NCI-H1417 (cell line): ENCODE measurements around the gene RMND1.
"Not testable (repeated sequence)": the region's sequence is repeated elsewhere in the genome, so short reads cannot be mapped to it uniquely, and the experiment has no call there.

Experiments
- DNase-seq, 3 experiments: peaks; one replicate each; lab custom pipeline; 2025; lab: John Stamatoyannopoulos, UW

Gene RMND1

GRCh38 chr6:151452750-151453427 lies 963 bp upstream of the RMND1 start:
- peak in 2 of 3 experiments; percentile 57 to 75 for DNase-seq

- DNase-seq: no peak
These were observed 443 bp downstream of the RMND1 start for GRCh38 chr6:151451417-151451949.

- not testable (repeated sequence) for DNase-seq
These were observed 998 bp downstream of the RMND1 start for GRCh38 chr6:151450928-151451327.

GRCh38 chr6:151448623-151449022 lies 3.3 kb downstream of the RMND1 start:
- no peak for DNase-seq

- no peak for DNase-seq
These were observed 4.7 kb downstream of the RMND1 start for GRCh38 chr6:151447237-151447636.

GRCh38 chr6:151445482-151445881 lies 6.4 kb downstream of the RMND1 start:
- DNase-seq: no peak

- no peak for DNase-seq
These were observed 7.9 kb downstream of the RMND1 start for GRCh38 chr6:151443911-151444621.

GRCh38 chr6:151443454-151443853 lies 8.5 kb downstream of the RMND1 start:
- no peak for DNase-seq

- DNase-seq: peak in 2 of 3 experiments; percentile 33 to 75
These were observed 9.6 kb downstream of the RMND1 start for GRCh38 chr6:151442371-151442770.

- DNase-seq: no peak
These were observed 10.3 kb downstream of the RMND1 start for GRCh38 chr6:151441390-151442166.

- DNase-seq: no peak
These were observed 11.0 kb downstream of the RMND1 start for GRCh38 chr6:151440930-151441329.

- DNase-seq: no peak
These were observed 11.4 kb downstream of the RMND1 start for GRCh38 chr6:151440498-151440897.

- no peak for DNase-seq
These were observed 14.5 kb downstream of the RMND1 start for GRCh38 chr6:151437401-151437800.

- no peak for DNase-seq
These were observed 15.1 kb downstream of the RMND1 start for GRCh38 chr6:151436802-151437201.

- DNase-seq: no peak
These were observed 15.6 kb downstream of the RMND1 start for GRCh38 chr6:151436300-151436699.

- no peak for DNase-seq
These were observed 17.6 kb downstream of the RMND1 start for GRCh38 chr6:151434369-151434768.

GRCh38 chr6:151432651-151433050 lies 19.3 kb downstream of the RMND1 start:
- peak in 1 of 3 experiments; percentile 15 for DNase-seq

GRCh38 chr6:151431337-151431736 lies 20.6 kb downstream of the RMND1 start:
- no peak for DNase-seq

- peak in 1 of 3 experiments; percentile 26 for DNase-seq
These were observed 21.0 kb downstream of the RMND1 start for GRCh38 chr6:151430886-151431285.

GRCh38 chr6:151428093-151428735 lies 23.7 kb downstream of the RMND1 start:
- DNase-seq: no peak

- no peak for DNase-seq
These were observed 26.4 kb downstream of the RMND1 start for GRCh38 chr6:151425561-151425960.

GRCh38 chr6:151422981-151423380 lies 28.9 kb downstream of the RMND1 start:
- DNase-seq: no peak
